Measurements from ENCODE around the gene C1orf216. TPM values are rescaled to one million over a fixed set of nuclear protein-coding genes. Genes with fewer than 3 reads are reported as not detected.
"Not testable (repeated sequence)": the region's sequence is repeated elsewhere in the genome, so short reads cannot be mapped to it uniquely, and the experiment has no call there.

Gene C1orf216
- total RNA-seq, 2 donors from 2014 or later = 23.4 to 39.7 TPM

GRCh38 chr1:35692317-35692716 is 26.4 kb downstream of the C1orf216 start:
- H3K4me1 ChIP-seq (ENCODE audit: control insufficient read depth in 1 of 2, low read depth in 2 of 2) = no peaks in the 10 kb centered on the region
- no peak for TF ChIP-seq CTCF (IDR thresholded peaks at IDR 0.05)
- no peak overlapping the region for H3K4me3 ChIP-seq
- no peaks in the 10 kb centered on the region for H3K36me3 ChIP-seq
- no peaks in the 10 kb centered on the region for H3K27me3 ChIP-seq (replicated peaks; ENCODE audit: insufficient read depth)
- H3K27ac ChIP-seq = no peak overlapping the region
- H3K9me3 ChIP-seq = no peaks in the 10 kb centered on the region
- ATAC-seq (ENCODE audit: insufficient number of reproducible peaks, low FRiP score, low read depth) (no peak), DNase-seq (ENCODE audit: low spot score) (no peak)

GRCh38 chr1:35691571-35692220 is 27.0 kb downstream of the C1orf216 start:
- Histone ChIP-seq H3K4me3 (no peak overlapping the region), H3K9me3 (no peaks in the 10 kb centered on the region), H3K27me3 (replicated peaks; ENCODE audit: insufficient read depth) (no peaks in the 10 kb centered on the region), H3K4me1 (ENCODE audit: control insufficient read depth in 1 of 2, low read depth in 2 of 2) (no peaks in the 10 kb centered on the region), H3K36me3 (no peaks in the 10 kb centered on the region), H3K27ac (no peak overlapping the region)
- DNase-seq (ENCODE audit: low spot score) = no peak
- no peak for ATAC-seq (ENCODE audit: insufficient number of reproducible peaks, low FRiP score, low read depth)
- no peak for TF ChIP-seq CTCF (IDR thresholded peaks at IDR 0.05)

- Histone ChIP-seq H3K4me3 (no peak overlapping the region), H3K27ac (no peak overlapping the region), H3K27me3 (replicated peaks; ENCODE audit: insufficient read depth) (no peaks in the 10 kb centered on the region), H3K36me3 (no peaks in the 10 kb centered on the region), H3K9me3 (no peaks in the 10 kb centered on the region), H3K4me1 (ENCODE audit: control insufficient read depth in 1 of 2, low read depth in 2 of 2) (no peaks in the 10 kb centered on the region)
- no peak for TF ChIP-seq CTCF (IDR thresholded peaks at IDR 0.05)
- no peak for ATAC-seq (ENCODE audit: insufficient number of reproducible peaks, low FRiP score, low read depth)
- DNase-seq (ENCODE audit: low spot score) = no peak
Measured at GRCh38 chr1:35691080-35691479, 27.6 kb downstream of the C1orf216 start.

- not testable (repeated sequence) for H3K36me3 ChIP-seq; H3K4me3 ChIP-seq; H3K9me3 ChIP-seq; H3K4me1 ChIP-seq (ENCODE audit: control insufficient read depth in 1 of 2, low read depth in 2 of 2); H3K27ac ChIP-seq; H3K27me3 ChIP-seq (replicated peaks; ENCODE audit: insufficient read depth); DNase-seq (ENCODE audit: low spot score); ATAC-seq (ENCODE audit: insufficient number of reproducible peaks, low FRiP score, low read depth)
Measured at GRCh38 chr1:35690103-35690502, 28.6 kb downstream of the C1orf216 start.

- Histone ChIP-seq H3K27ac (no peak overlapping the region), H3K4me3 (no peak overlapping the region), H3K27me3 (replicated peaks; ENCODE audit: insufficient read depth) (no peaks in the 10 kb centered on the region), H3K9me3 (no peaks in the 10 kb centered on the region), H3K4me1 (ENCODE audit: control insufficient read depth in 1 of 2, low read depth in 2 of 2) (no peaks in the 10 kb centered on the region), H3K36me3 (no peaks in the 10 kb centered on the region)
- DNase-seq (ENCODE audit: low spot score) (no peak), ATAC-seq (ENCODE audit: insufficient number of reproducible peaks, low FRiP score, low read depth) (no peak)
- no peak for TF ChIP-seq CTCF (IDR thresholded peaks at IDR 0.05)
Measured at GRCh38 chr1:35688161-35688560, 30.5 kb downstream of the C1orf216 start.

GRCh38 chr1:35683012-35683411 is 35.7 kb downstream of the C1orf216 start:
- no peak overlapping the region for H3K4me3 ChIP-seq
- no peak for TF ChIP-seq CTCF (IDR thresholded peaks at IDR 0.05)
- no peak for ATAC-seq (ENCODE audit: insufficient number of reproducible peaks, low FRiP score, low read depth)

More at GRCh38 chr1:35683012-35683411, 35.7 kb downstream of the C1orf216 start:
- Histone ChIP-seq H3K9me3 (no peaks in the 10 kb centered on the region), H3K4me1 (ENCODE audit: control insufficient read depth in 1 of 2, low read depth in 2 of 2) (no peaks in the 10 kb centered on the region), H3K36me3 (no peaks in the 10 kb centered on the region), H3K27ac (no peak overlapping the region), H3K27me3 (replicated peaks; ENCODE audit: insufficient read depth) (no peaks in the 10 kb centered on the region)
- DNase-seq (ENCODE audit: low spot score) = no peak

Data from thoracic aorta (tissue), 2 donors.